Fibroblast of upper back skin (primary cell): ENCODE data around the gene MROH9.

Experiments
- DNase-seq: peaks from one replicate; pipeline ENCODE4 v3.0.0-alpha.2; 2013

MROH9 gene

GRCh38 chr1:170967042-170967910 is 31.9 kb downstream of the MROH9 start:
- peak; percentile 60 for DNase-seq

- DNase-seq: no peak
Observed at GRCh38 chr1:170970256-170970655, 34.9 kb downstream of the MROH9 start.

- DNase-seq: no peak
Observed at GRCh38 chr1:170978371-170978910, 43.1 kb downstream of the MROH9 start.

GRCh38 chr1:170985406-170985805 is 50.1 kb downstream of the MROH9 start:
- DNase-seq: no peak

GRCh38 chr1:170986901-170987300 is 51.6 kb downstream of the MROH9 start:
- no peak for DNase-seq

- DNase-seq: no peak
Observed at GRCh38 chr1:170987424-170987823, 52.1 kb downstream of the MROH9 start.

- DNase-seq: peak; percentile 48
Observed at GRCh38 chr1:170993151-170993550, 57.8 kb downstream of the MROH9 start.

- no peak for DNase-seq
Observed at GRCh38 chr1:170993717-170994116, 58.4 kb downstream of the MROH9 start.

- DNase-seq: no peak
Observed at GRCh38 chr1:171014880-171015279, 79.5 kb downstream of the MROH9 start.

- no peak for DNase-seq
Observed at GRCh38 chr1:171017426-171017825, 82.1 kb downstream of the MROH9 start.

- no peak for DNase-seq
Observed at GRCh38 chr1:171019971-171020370, 84.6 kb downstream of the MROH9 start.

GRCh38 chr1:171032822-171033702 is 97.7 kb downstream of the MROH9 start:
- no peak for DNase-seq

GRCh38 chr1:171037626-171038025 is 102.3 kb downstream of the MROH9 start:
- DNase-seq: peak; percentile 81

GRCh38 chr1:171038284-171038683 is 103.0 kb downstream of the MROH9 start:
- peak; percentile 88 for DNase-seq

GRCh38 chr1:171048014-171048413 is 112.7 kb downstream of the MROH9 start:
- DNase-seq: no peak

- DNase-seq: no peak
Observed at GRCh38 chr1:171052977-171053376, 117.6 kb downstream of the MROH9 start.

- DNase-seq: peak; percentile 7
Observed at GRCh38 chr1:171055966-171056643, 120.8 kb downstream of the MROH9 start.

GRCh38 chr1:171061425-171062143 is 126.2 kb downstream of the MROH9 start:
- DNase-seq: no peak

- DNase-seq: no peak
Observed at GRCh38 chr1:171062902-171063301, 127.6 kb downstream of the MROH9 start.

- no peak for DNase-seq
Observed at GRCh38 chr1:171075041-171075440, 139.7 kb downstream of the MROH9 start.

GRCh38 chr1:171081314-171081753 is 146.0 kb downstream of the MROH9 start:
- peak; percentile 66 for DNase-seq

GRCh38 chr1:171081763-171082201 is 146.4 kb downstream of the MROH9 start:
- no peak for DNase-seq
